Measurements from ENCODE around the gene CPVL. TPM values are rescaled to one million over a fixed set of nuclear protein-coding genes. Genes with fewer than 3 reads are reported as not detected.

CPVL gene
- total and polyA plus RNA-seq, 2 of the 4 experiments (the other 2 are of a cell fraction) = not detected

DNA sequence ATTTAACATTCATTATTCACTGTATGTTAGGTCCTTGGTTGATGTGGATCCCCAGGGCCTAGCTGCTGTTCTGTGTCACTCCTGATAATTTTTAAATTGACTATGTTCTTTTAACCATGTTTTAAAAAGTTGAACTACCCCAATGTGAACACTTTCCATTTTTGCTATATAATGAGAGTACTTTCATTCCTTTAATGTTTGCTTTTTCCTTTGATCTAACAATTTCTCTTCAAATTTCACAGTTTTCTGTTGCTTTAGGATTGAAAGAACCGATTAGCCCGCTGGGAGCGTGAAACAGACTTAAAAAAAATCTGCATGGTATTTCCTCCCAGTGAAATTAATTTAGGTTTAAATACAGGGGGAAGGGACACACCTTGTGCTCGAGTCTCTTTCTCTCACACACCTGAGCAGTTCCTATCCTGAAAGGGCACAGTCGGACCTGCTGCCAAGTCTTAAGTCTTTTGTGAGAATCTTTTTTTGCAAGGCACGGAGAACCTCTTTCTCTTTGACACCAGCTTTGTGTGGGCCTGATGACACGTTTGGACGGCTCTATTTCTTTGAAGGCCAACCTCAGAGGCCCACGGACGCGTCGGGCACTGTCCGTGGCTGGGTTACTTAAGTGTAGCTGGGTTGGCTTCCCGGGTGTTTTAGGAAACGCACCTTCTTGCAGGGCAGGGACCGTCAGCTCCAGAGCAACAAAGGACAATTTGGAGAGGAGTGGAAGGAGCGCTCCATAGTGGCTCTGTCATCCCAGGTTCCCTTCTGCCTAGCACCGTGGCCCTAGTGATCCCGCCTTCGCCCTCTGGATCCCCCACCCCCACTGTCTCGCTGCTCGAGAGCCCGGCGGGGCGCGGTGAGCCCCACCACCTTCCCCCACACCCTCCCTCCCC, 47.2 kb upstream of the CPVL start:
- POLR2A ChIA-PET (ENCODE audit: unreplicated experiment) = no interaction called here
- Histone ChIP-seq H3K18ac (ENCODE audit: low read depth, low read length) (no peak overlapping the region), H4K8ac (ENCODE audit: low read depth in 2 of 2, low read length in 2 of 2) (no peak overlapping the region), H3K9ac (ENCODE audit: low read depth, low read length) (no peak overlapping the region), H3K4me3 (ENCODE audit: insufficient read depth, low read depth, low read length) (no peak overlapping the region), H2AK5ac (ENCODE audit: low read depth, low read length) (no peak overlapping the region), H2BK15ac (ENCODE audit: low read depth, low read length) (no peak overlapping the region), H3K9me3 (ENCODE audit: control insufficient read depth, insufficient read depth, low read length) (no peaks in the 10 kb centered on the region), H2BK120ac (ENCODE audit: low read depth, low read length) (no peak overlapping the region), H2BK20ac (ENCODE audit: low read depth, low read length) (no peak overlapping the region), H3K56ac (ENCODE audit: extremely low read depth, insufficient read depth, low read length) (no peak overlapping the region), H3K14ac (replicated peaks; ENCODE audit: low read depth, low read length) (no peak overlapping the region), H3K4me1 (ENCODE audit: control insufficient read depth, insufficient read depth, low read length) (no peaks in the 10 kb centered on the region), H3K79me1 (ENCODE audit: low read depth in 1 of 2, low read length in 2 of 2) (no peaks in the 10 kb centered on the region), H2AK9ac (replicated peaks; ENCODE audit: low read depth, low read length, poor library complexity) (no peak overlapping the region), H3K23ac (ENCODE audit: low read depth, low read length) (no peak overlapping the region), H4K5ac (ENCODE audit: low read depth, low read length) (no peak overlapping the region), H3K4ac (ENCODE audit: low read depth, low read length) (no peak overlapping the region), H2BK5ac (ENCODE audit: low read depth, low read length, poor library complexity, severe bottlenecking) (no peak overlapping the region), H4K20me1 (ENCODE audit: insufficient read depth, low read length) (no peaks in the 10 kb centered on the region; the same call in 1 of the 2 replicates), H4K91ac (ENCODE audit: insufficient read depth, low read depth, low read length) (no peak overlapping the region), H3K27me3 (ENCODE audit: control insufficient read depth, insufficient read depth, low read length) (peaks cover 32% of the 10 kb centered on the region), H2AFZ (replicated peaks; ENCODE audit: low read length, poor library complexity) (no peak overlapping the region), H3K9me1 (ENCODE audit: insufficient read depth, low read length) (no peaks in the 10 kb centered on the region), H3K4me2 (ENCODE audit: low read depth, low read length) (no peak overlapping the region), H3K36me3 (ENCODE audit: control insufficient read depth, insufficient read depth, low read length) (no peaks in the 10 kb centered on the region), H3K27ac (ENCODE audit: insufficient read depth, low read length) (no peak overlapping the region)
- dilution Hi-C loops (cut with HindIII; ENCODE audit: low sequenced_read_pairs, unreplicated experiment) (no loop called here), in situ Hi-C loops (cut with MboI; ENCODE audit: low sequenced_read_pairs) (no loop called here), intact Hi-C loops (cut with micrococcal nuclease) (no loop called here)
- no peak for TF ChIP-seq CHD1 (IDR thresholded peaks at IDR 0.05; ENCODE audit: low read depth, low read length)
- TF ChIP-seq, protein P1, sequence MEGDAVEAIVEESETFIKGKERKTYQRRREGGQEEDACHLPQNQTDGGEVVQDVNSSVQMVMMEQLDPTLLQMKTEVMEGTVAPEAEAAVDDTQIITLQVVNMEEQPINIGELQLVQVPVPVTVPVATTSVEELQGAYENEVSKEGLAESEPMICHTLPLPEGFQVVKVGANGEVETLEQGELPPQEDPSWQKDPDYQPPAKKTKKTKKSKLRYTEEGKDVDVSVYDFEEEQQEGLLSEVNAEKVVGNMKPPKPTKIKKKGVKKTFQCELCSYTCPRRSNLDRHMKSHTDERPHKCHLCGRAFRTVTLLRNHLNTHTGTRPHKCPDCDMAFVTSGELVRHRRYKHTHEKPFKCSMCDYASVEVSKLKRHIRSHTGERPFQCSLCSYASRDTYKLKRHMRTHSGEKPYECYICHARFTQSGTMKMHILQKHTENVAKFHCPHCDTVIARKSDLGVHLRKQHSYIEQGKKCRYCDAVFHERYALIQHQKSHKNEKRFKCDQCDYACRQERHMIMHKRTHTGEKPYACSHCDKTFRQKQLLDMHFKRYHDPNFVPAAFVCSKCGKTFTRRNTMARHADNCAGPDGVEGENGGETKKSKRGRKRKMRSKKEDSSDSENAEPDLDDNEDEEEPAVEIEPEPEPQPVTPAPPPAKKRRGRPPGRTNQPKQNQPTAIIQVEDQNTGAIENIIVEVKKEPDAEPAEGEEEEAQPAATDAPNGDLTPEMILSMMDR (conservative IDR thresholded peaks at IDR 0.05; ENCODE audit: low read depth, low read length) = no peak
- no peak for TF ChIP-seq SMC3 (IDR thresholded peaks at IDR 0.05; ENCODE audit: low read depth, low read length)
- TF ChIP-seq RFX5 (IDR thresholded peaks at IDR 0.05; ENCODE audit: low read depth, low read length) = no peak
- no peak for TF ChIP-seq RCOR1 (IDR thresholded peaks at IDR 0.05; ENCODE audit: insufficient replicate concordance, low read length)
- TF ChIP-seq MXI1 (IDR thresholded peaks at IDR 0.05; ENCODE audit: borderline replicate concordance, low read depth, low read length) = no peak
- TF ChIP-seq, protein P2, sequence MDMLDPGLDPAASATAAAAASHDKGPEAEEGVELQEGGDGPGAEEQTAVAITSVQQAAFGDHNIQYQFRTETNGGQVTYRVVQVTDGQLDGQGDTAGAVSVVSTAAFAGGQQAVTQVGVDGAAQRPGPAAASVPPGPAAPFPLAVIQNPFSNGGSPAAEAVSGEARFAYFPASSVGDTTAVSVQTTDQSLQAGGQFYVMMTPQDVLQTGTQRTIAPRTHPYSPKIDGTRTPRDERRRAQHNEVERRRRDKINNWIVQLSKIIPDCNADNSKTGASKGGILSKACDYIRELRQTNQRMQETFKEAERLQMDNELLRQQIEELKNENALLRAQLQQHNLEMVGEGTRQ (IDR thresholded peaks at IDR 0.05; ENCODE audit: low read depth, low read length) = no peak
- no peak for TF ChIP-seq POLR2A (IDR thresholded peaks at IDR 0.05; ENCODE audit: low read depth, low read length)
- TF ChIP-seq CEBPB (IDR thresholded peaks at IDR 0.05; ENCODE audit: low read depth, low read length) = no peak
- TF ChIP-seq RAD21 (IDR thresholded peaks at IDR 0.05; ENCODE audit: low read length) = no peak
- TF ChIP-seq, protein P3, sequence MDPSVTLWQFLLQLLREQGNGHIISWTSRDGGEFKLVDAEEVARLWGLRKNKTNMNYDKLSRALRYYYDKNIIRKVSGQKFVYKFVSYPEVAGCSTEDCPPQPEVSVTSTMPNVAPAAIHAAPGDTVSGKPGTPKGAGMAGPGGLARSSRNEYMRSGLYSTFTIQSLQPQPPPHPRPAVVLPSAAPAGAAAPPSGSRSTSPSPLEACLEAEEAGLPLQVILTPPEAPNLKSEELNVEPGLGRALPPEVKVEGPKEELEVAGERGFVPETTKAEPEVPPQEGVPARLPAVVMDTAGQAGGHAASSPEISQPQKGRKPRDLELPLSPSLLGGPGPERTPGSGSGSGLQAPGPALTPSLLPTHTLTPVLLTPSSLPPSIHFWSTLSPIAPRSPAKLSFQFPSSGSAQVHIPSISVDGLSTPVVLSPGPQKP (IDR thresholded peaks at IDR 0.05; ENCODE audit: borderline replicate concordance, low read depth, low read length) = no peak
- no peak for TF ChIP-seq NFE2L2 (IDR thresholded peaks at IDR 0.05; ENCODE audit: low read depth, low read length)
- CTCF ChIA-PET = no interaction called here
- no peak for DNase-seq
- ATAC-seq (ENCODE audit: low read depth) = no peak
- BruUV-seq (replicated peaks) = no TSS peak
- 30% methylated on average over 4 of the region's 26 CpGs; no CpG with 5 or more reads in 1 of the 2 experiments for WGBS, 2 experiments (ENCODE audit: extremely low coverage in 2 of 2, insufficient read length in 1 of 2)

All from IMR-90 (cell line).